Liver (tissue), 9 donors: ENCODE measurements around the gene UGT1A6. TPM values are rescaled to one million over a fixed set of nuclear protein-coding genes. Genes with fewer than 3 reads are reported as not detected.
A peak's percentile ranks its signal among the peaks of the same experiment; 100 is the strongest.

Experiments
- DNase-seq: peaks from one replicate; pipeline ENCODE4 v3.0.0-alpha.2; 2017; ENCODE audit warnings: low spot score
- H3K27ac ChIP-seq, 2 donors: one replicate each; pipeline ENCODE4 v1.7.0; 2013; ENCODE audit warnings: inconsistent platforms in 2 of 2, low read length in 2 of 2, control low read depth in 1 of 2, low read depth in 1 of 2, mild to moderate bottlenecking in 1 of 2
- H3K27me3 ChIP-seq, 4 donors: one replicate each; pipeline versions ENCODE4 v1.6.1 to v1.7.0; 2013; ENCODE audit warnings: low read length in 3 of 4, inconsistent platforms in 1 of 4, mild to moderate bottlenecking in 1 of 4, moderate library complexity in 1 of 4; ENCODE audit not compliant: control insufficient read depth in 4 of 4, insufficient read depth in 4 of 4
- H3K36me3 ChIP-seq, 4 donors: one replicate each; pipeline versions ENCODE4 v1.6.1 to v1.7.0; 2013; ENCODE audit warnings: low read length in 3 of 4, mild to moderate bottlenecking in 3 of 4, low read depth in 1 of 4, moderate library complexity in 1 of 4; ENCODE audit not compliant: control insufficient read depth in 4 of 4, insufficient read depth in 3 of 4
- H3K4me1 ChIP-seq, 4 donors: one replicate each; pipeline versions ENCODE4 v1.6.1 to v1.7.0; 2013; ENCODE audit warnings: low read length in 3 of 4, mild to moderate bottlenecking in 3 of 4, moderate library complexity in 1 of 4; ENCODE audit not compliant: control insufficient read depth in 4 of 4, insufficient read depth in 4 of 4
- H3K4me3 ChIP-seq, 3 donors: one replicate each; pipeline versions ENCODE4 v1.6.1 to v1.7.0; 2013; ENCODE audit warnings: low read length in 3 of 3, control low read depth in 1 of 3, low read depth in 1 of 3, mild to moderate bottlenecking in 1 of 3
- H3K9ac ChIP-seq, 2 donors: one replicate each; pipeline ENCODE4 v1.7.0; 2013; ENCODE audit warnings: low read length in 2 of 2, mild to moderate bottlenecking in 2 of 2, moderate library complexity in 2 of 2, control low read depth in 1 of 2, low read depth in 1 of 2
- H3K9me3 ChIP-seq, 4 donors: one replicate each; pipeline versions ENCODE4 v1.6.1 to v1.7.0; 2013; ENCODE audit warnings: low read length in 3 of 4; ENCODE audit not compliant: control insufficient read depth in 4 of 4
- ATF3 ChIP-seq: IDR thresholded peaks from 2 replicates; pipeline ENCODE4 v1.6.1; 2016; ENCODE audit warnings: antibody characterized with exemption
- CTCF ChIP-seq: fragments of 150-350 bp; IDR thresholded peaks from 2 replicates; pipeline ENCODE4 v1.5.1; 2017; ENCODE audit warnings: improper control_type of control experiment, low read depth, low read length; ENCODE audit not compliant: missing input control
- EGR1 ChIP-seq, 2 donors: IDR thresholded peaks; 2 replicates each; pipeline ENCODE4 v1.6.1; 2016 to 2018; ENCODE audit warnings: antibody characterized with exemption in 2 of 2, low read depth in 2 of 2
- FOXA1 ChIP-seq: IDR thresholded peaks from 2 replicates; pipeline ENCODE4 v1.6.1; 2016; ENCODE audit warnings: antibody characterized with exemption
- GABPA ChIP-seq, 2 donors: IDR thresholded peaks in 1 of 2; conservative IDR thresholded peaks in 1 of 2; 2 replicates each; pipeline ENCODE4 v1.6.1; 2016; ENCODE audit warnings: antibody characterized with exemption in 2 of 2, mild to moderate bottlenecking in 1 of 2, moderate library complexity in 1 of 2
- HNF4A ChIP-seq, 2 donors: conservative IDR thresholded peaks; 2 replicates each; pipeline ENCODE4 v1.6.1; 2016; ENCODE audit warnings: antibody characterized with exemption in 2 of 2, mild to moderate bottlenecking in 2 of 2
- JUND ChIP-seq, 2 donors: IDR thresholded peaks; 2 replicates each; pipeline ENCODE4 v1.6.1; 2016; ENCODE audit warnings: antibody characterized with exemption in 2 of 2
- MAX ChIP-seq: IDR thresholded peaks from 2 replicates; pipeline ENCODE4 v1.6.1; 2016; ENCODE audit warnings: antibody characterized with exemption
- NR2F2 ChIP-seq: IDR thresholded peaks from 2 replicates; pipeline ENCODE4 v1.6.1; 2016; ENCODE audit warnings: antibody characterized with exemption
- RAD21 ChIP-seq, 2 donors: IDR thresholded peaks; 2 replicates each; pipeline ENCODE4 v1.6.1; 2016; ENCODE audit warnings: antibody characterized with exemption in 2 of 2, mild to moderate bottlenecking in 2 of 2
- REST ChIP-seq: IDR thresholded peaks from 2 replicates; pipeline ENCODE4 v1.6.1; 2016; ENCODE audit warnings: antibody characterized with exemption, mild to moderate bottlenecking
- RXRA ChIP-seq, 2 donors: IDR thresholded peaks; 2 replicates each; pipeline ENCODE4 v1.6.1; 2017 to 2018; ENCODE audit warnings: antibody characterized with exemption in 2 of 2, mild to moderate bottlenecking in 1 of 2
- SP1 ChIP-seq: IDR thresholded peaks from 2 replicates; pipeline ENCODE4 v1.6.1; 2018; ENCODE audit warnings: antibody characterized with exemption, mild to moderate bottlenecking
- TAF1 ChIP-seq: conservative IDR thresholded peaks from 2 replicates; pipeline ENCODE4 v1.6.1; 2016; ENCODE audit warnings: antibody characterized with exemption, mild to moderate bottlenecking
- YY1 ChIP-seq: IDR thresholded peaks from 2 replicates; pipeline ENCODE4 v1.6.1; 2016; ENCODE audit warnings: antibody characterized with exemption, mild to moderate bottlenecking
- WGBS: extraction: QIAGEN DNeasy Blood & Tissue Kit; methylation state at CpG from one replicate; pipeline ENCODE4 v1.1.7; 2013; 5-methylcytosine and 5-hydroxymethylcytosine counted together
- polyA plus RNA-seq, 2 donors: library from polyadenylated mRNA; stranded (reverse) in 1 of 2; unstranded in 1 of 2; fragments of 200-250 nt in 1 of 2; fragments of >200 nt in 1 of 2; fragmentation: Nextera tagmentation in 1 of 2; extraction: Ambion mirVana in 1 of 2; gene quantifications; one replicate each; pipeline versions ENCODE4 v1.2.1 to v1.2.3, GENCODE V29; 2013 to 2015
- total RNA-seq, 2 donors: library from RNA; depleted of rRNA; stranded (reverse); fragments of >200 nt; gene quantifications; one replicate each; pipeline ENCODE4 v1.2.3, GENCODE V29; 2014
- donor health status: healthy.
- donor health status: healthy.
- donor health status: healthy.
- donor health status: healthy.
- donor health status: healthy.

The UGT1A6 gene
- total and polyA plus RNA-seq, 4 donors = 33.4 to 103 (median 46.5) TPM; not detected in 1

GRCh38 chr2:233801357-233802131 is 108.9 kb downstream of the UGT1A6 start:
- no peak overlapping the region for H3K4me3 ChIP-seq
- no peaks in the 10 kb centered on the region for H3K27me3 ChIP-seq
- no peak overlapping the region for H3K9ac ChIP-seq
- TF ChIP-seq RXRA (IDR thresholded peaks at IDR 0.05) = no peak
- TF ChIP-seq CTCF = no peak
- no peak for TF ChIP-seq RAD21 (IDR thresholded peaks at IDR 0.05)
- TF ChIP-seq TAF1 = no peak
- TF ChIP-seq SP1 = no peak
- no peak for TF ChIP-seq REST
- no peak for TF ChIP-seq YY1
- TF ChIP-seq GABPA (IDR thresholded peaks at IDR 0.05 in 1 of 2, conservative IDR thresholded peaks at IDR 0.05 in 1 of 2) = no peak
- TF ChIP-seq ATF3 = no peak
- TF ChIP-seq EGR1 (IDR thresholded peaks at IDR 0.05; ENCODE audit: low read depth in 2 of 2) = no peak
- no peak overlapping the region for H3K27ac ChIP-seq
- WGBS = 81% methylated on average over 9 of the region's 9 CpGs
- DNase-seq = peak; percentile 27
- H3K4me1 ChIP-seq = no peaks in the 10 kb centered on the region
- no peaks in the 10 kb centered on the region for H3K36me3 ChIP-seq
- H3K9me3 ChIP-seq = no peaks in the 10 kb centered on the region

GRCh38 chr2:233802132-233802815 is 109.6 kb downstream of the UGT1A6 start:
- Histone ChIP-seq H3K4me3 (no peak overlapping the region), H3K36me3 (no peaks in the 10 kb centered on the region), H3K4me1 (no peaks in the 10 kb centered on the region), H3K9me3 (no peaks in the 10 kb centered on the region), H3K27ac (no peak overlapping the region), H3K27me3 (no peaks in the 10 kb centered on the region), H3K9ac (no peak overlapping the region)
- WGBS = 87% methylated on average over 3 of the region's 3 CpGs
- TF ChIP-seq JUND (IDR thresholded peaks at IDR 0.05) = no peak
- TF ChIP-seq SP1 = no peak
- no peak for TF ChIP-seq MAX
- no peak for TF ChIP-seq YY1
- no peak for TF ChIP-seq GABPA (IDR thresholded peaks at IDR 0.05 in 1 of 2, conservative IDR thresholded peaks at IDR 0.05 in 1 of 2)
- no peak for TF ChIP-seq EGR1 (IDR thresholded peaks at IDR 0.05; ENCODE audit: low read depth in 2 of 2)
- no peak for TF ChIP-seq CTCF
- no peak for TF ChIP-seq HNF4A (conservative IDR thresholded peaks at IDR 0.05)
- no peak for TF ChIP-seq FOXA1
- TF ChIP-seq RAD21 (IDR thresholded peaks at IDR 0.05) = no peak
- TF ChIP-seq TAF1 = no peak
- TF ChIP-seq NR2F2 = no peak
- no peak for TF ChIP-seq ATF3
- TF ChIP-seq RXRA (IDR thresholded peaks at IDR 0.05) = no peak
- DNase-seq = no peak
